BJ (cell line): ENCODE data around the gene DRC7. TPM values are rescaled to one million over a fixed set of nuclear protein-coding genes. Genes with fewer than 3 reads are reported as not detected.

Experiments used
- CTCF ChIA-PET: fragments of 350-600 bp; formaldehyde crosslinking; extraction: SDS; loops from one replicate; lab custom pipeline; 2021; ENCODE audit warnings: antibody characterized with exemption, inconsistent platforms; lab: Yijun Ruan, JAX
- POLR2A ChIA-PET: fragments of 300-600 bp; sonication (Branson Sonifier 250); formaldehyde crosslinking; extraction: SDS; loops from one replicate; lab custom pipeline; 2021; ENCODE audit warnings: antibody characterized with exemption; lab: Charles Lee
- DNase-seq: peaks from one replicate; pipeline ENCODE4 v3.0.0-alpha.2; 2011; ENCODE audit warnings: low read depth
- H3K27me3 ChIP-seq: 2 replicates; pipeline ENCODE4 v1.6.0; 2011; ENCODE audit warnings: low read length; ENCODE audit not compliant: control insufficient read depth, insufficient read depth
- H3K36me3 ChIP-seq: 2 replicates; pipeline ENCODE4 v1.5.1; 2011; ENCODE audit warnings: low read length; ENCODE audit not compliant: control insufficient read depth, insufficient read depth
- H3K4me3 ChIP-seq: 2 replicates; pipeline ENCODE4 v1.5.1; 2011; ENCODE audit warnings: low read depth, mild to moderate bottlenecking, control low read depth, low read length
- polyA plus RNA-seq: library from polyadenylated mRNA; depleted of rRNA; stranded (reverse); fragments of >200 nt; gene quantifications from 2 replicates; pipeline ENCODE4 v1.2.3, GENCODE V29; 2011
- TF ChIP-seq, protein P1 (sequence below): IDR thresholded peaks from 2 replicates; pipeline ENCODE4 v1.5.1; 2011; ENCODE audit warnings: low read depth, mild to moderate bottlenecking, control low read depth, inconsistent platforms, low read length, moderate library complexity; ENCODE audit not compliant: insufficient read depth

The DRC7 gene
- polyA plus RNA-seq, 1 experiment, result not detected

DNA sequence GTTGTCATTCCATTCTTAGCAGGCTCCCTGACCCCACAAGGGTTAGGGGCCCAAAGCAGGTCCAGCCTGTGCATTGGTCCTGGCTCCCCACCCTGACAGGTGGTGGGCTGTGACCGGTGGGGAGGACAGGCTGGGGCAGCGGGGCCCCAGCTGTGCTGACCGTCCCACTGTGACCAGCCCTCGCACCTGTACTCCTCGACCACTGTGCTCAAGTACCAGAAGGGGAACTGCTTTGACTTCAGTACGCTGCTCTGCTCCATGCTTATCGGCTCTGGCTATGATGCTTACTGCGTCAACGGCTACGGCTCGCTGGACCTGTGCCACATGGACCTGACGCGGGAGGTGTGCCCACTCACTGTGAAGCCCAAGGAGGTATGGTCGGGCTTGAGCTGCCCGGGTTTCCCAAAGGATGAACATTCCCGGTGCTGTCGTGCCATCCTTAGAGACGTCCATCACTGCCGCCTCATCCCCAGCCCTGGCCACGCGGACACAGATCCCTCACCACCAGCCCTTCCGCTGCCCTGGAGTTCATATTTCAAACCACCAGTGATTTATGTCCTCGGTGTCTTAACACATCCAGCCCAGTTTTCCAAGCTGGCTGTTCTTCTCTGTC lies 7.3 kb downstream of the DRC7 start:
- no peaks in the 10 kb centered on the region for H3K36me3 ChIP-seq
- no peak overlapping the region for H3K4me3 ChIP-seq
- ChIA-PET CTCF (no interaction called here), POLR2A (no interaction called here)
- DNase-seq, result no peak
- H3K27me3 ChIP-seq, result peaks cover 8% of the 10 kb centered on the region
- TF ChIP-seq, protein P1, sequence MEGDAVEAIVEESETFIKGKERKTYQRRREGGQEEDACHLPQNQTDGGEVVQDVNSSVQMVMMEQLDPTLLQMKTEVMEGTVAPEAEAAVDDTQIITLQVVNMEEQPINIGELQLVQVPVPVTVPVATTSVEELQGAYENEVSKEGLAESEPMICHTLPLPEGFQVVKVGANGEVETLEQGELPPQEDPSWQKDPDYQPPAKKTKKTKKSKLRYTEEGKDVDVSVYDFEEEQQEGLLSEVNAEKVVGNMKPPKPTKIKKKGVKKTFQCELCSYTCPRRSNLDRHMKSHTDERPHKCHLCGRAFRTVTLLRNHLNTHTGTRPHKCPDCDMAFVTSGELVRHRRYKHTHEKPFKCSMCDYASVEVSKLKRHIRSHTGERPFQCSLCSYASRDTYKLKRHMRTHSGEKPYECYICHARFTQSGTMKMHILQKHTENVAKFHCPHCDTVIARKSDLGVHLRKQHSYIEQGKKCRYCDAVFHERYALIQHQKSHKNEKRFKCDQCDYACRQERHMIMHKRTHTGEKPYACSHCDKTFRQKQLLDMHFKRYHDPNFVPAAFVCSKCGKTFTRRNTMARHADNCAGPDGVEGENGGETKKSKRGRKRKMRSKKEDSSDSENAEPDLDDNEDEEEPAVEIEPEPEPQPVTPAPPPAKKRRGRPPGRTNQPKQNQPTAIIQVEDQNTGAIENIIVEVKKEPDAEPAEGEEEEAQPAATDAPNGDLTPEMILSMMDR, result no peak

DNA sequence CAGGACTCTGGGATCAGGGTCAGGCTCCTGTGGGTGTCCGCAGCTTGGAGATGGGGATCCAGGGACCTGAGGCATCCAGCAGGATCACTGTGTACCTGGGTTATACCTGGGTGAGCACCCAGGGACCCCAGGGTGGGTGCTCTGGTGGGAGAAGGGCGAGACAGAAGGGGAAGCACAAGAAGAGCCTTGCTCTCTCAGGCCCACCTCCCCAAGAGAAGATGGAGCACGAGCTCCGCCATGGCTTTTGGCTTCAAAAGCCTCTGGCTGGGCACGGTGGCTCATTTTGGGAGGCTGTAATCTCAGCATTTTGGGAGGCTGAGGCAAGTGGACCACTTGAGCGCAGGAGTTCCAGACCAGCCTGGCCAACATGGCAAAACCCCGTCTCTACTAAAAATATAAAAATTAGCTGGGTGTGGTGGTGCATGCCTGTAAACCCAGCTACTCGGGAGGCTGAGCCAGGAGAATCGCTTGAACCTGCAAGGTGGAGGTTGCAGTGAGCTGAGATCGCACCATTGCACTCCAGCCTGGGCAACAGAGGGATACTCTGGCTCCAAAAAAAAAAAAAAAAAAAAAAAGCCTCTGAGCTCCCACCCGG lies 8.9 kb downstream of the DRC7 start:
- POLR2A ChIA-PET, result no interaction called here
- CTCF ChIA-PET, result no interaction called here
- Histone ChIP-seq H3K4me3 (no peak overlapping the region), H3K36me3 (no peaks in the 10 kb centered on the region), H3K27me3 (peaks cover 8% of the 10 kb centered on the region)
- TF ChIP-seq, protein P1, result no peak
- no peak for DNase-seq

DNA sequence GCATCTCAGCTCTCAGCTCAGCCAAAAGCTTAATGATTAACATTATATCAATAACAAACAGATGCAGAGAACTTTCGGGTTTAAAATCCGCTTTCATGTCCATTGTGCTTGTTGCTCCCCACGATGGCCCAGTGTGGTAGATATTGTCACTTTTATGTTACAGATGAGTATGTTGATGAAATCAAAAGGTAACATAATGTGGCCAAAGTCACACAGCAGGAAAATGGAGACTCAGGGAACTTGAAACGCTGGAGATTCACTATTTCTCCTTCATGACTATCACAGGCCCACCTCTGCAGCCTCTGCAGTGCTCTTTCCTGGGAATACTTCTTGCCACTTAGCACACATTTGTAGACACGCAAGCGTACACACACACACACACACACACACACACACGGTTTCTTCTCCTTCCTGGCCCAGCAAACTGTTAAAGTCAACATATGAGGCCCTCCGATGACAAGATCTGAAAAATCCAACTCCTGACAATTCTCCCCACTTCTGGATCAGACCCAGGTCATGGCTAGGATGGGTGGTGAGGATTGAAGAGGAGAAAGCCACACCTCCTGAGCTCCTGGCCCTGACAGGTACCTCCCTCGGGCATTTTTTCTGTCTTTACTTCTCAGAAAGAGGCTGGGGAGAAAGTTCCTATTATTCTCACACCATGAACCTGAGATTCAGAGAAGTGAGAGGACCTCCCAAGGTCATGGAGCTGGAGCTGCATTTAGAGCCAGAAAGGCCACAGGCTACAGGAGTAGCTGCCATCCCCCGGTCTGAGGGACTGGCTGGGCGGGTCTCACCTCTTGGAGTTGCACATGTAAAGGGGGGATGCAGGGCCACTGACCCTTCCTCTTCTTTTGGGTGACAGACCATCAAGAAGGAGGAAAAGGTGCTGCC lies 9.7 kb downstream of the DRC7 start:
- TF ChIP-seq, protein P1, result no peak
- DNase-seq, result no peak
- Histone ChIP-seq H3K36me3 (no peaks in the 10 kb centered on the region), H3K27me3 (peaks cover 8% of the 10 kb centered on the region), H3K4me3 (no peak overlapping the region)
- CTCF ChIA-PET, result no interaction called here
- POLR2A ChIA-PET, result no interaction called here

DNA sequence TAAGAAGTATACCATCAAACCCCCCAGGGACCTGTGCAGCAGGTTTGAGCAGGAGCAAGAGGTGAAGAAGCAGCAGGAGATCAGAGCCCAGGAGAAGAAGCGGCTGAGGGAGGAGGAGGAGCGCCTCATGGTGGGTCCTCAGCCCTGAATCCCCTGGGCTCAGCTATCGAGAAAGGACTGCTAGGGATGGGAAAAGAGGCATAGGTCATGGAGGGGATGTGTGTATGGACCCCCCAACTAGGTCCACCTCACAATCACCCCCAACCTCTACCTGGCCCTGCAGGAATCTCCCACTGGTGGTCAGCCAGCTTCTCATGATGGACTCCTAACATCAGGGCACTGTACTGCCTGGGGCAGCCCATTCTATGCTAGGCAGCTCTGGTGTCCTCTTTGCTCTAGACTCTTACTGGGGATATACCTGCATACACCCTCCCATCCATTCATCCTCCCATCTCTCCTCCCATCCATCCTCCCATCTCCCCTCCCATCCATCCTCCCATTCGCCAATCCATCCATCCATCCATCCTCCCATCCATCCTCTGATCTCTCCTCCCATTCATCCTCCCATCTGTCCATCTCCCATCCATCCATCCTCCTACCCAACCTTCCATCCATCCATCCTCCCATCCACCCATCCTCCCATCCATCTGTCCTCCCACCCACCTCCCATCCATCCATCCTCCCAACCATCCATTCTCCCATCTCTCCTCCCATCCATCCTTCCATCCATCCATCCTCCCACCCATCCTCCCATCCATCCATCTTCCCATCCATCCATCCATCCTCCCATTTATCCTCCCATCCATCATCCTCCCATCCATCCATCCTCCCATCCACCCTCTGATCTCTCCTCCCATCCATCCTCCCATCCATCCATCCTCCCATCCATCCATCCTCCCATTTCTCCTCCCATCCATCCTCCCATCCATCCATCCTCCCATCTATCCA lies 10.6 kb downstream of the DRC7 start:
- no peaks in the 10 kb centered on the region for H3K36me3 ChIP-seq
- H3K27me3 ChIP-seq, result peaks cover 6% of the 10 kb centered on the region
- ChIA-PET POLR2A (no interaction called here), CTCF (no interaction called here)
- H3K4me3 ChIP-seq, result no peak overlapping the region
- no peak for DNase-seq
- TF ChIP-seq, protein P1, result no peak
